GM21786 (cell line): ENCODE results near the gene GAP43.

Experiments used
- ATAC-seq: cut with Tn5 transposase; IDR thresholded peaks from one replicate; pipeline ENCODE4 v1.9.1; 2021; ENCODE audit not compliant: unreplicated experiment

The GAP43 gene

DNA sequence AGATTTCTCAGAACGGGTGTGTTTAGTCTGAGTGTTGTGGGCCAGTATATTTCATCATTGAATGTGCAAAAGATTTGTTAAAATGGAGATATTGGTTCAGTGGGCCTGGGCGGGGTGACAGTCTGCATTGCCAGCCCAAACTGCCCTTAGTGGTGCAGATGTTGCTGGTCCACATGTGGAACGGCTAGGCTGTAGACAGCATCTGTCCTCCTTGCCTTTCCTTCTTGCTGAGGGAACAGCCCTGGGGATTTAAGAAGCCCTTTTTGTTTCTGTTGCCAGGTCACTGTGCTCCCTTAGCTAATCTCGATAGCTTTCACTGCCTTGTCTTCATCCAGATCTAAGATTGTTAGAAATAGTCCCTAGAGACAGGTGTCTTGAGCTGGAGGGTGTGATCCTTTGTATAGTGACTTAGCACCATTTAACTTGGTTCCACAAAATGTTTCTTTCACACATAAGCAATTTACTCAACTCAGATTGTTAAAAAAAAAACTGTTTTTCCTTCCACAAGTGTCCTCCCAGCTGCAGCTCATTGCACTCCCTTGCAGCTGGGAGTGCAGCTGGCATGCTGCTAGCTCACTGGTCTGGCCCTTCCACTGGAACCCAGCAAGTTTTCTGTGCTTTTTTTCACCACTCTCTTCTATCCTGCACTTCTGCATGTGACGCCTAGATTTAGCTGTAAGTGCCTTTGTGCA, 37.5 kb downstream of the GAP43 start:
- ATAC-seq = no peak

DNA sequence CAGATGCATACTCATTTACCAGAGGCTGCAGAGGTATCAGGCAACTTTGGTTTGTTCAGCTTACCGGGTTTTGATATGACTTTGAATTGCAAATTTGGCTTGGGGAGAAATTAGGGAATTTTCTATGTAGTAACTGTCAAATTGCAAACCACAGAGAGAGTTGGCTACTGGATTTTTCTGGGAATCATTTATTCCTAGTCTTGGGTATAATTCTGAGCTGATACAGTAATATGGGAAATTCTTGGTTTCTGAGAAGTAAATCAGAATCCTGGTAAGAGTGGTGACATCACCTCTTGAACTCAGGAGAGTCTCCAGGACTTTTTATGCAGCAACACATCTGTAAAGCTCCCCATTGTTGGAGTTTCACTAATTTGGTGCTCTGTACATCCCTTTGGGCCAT, 39.0 kb downstream of the GAP43 start:
- ATAC-seq = no peak

DNA sequence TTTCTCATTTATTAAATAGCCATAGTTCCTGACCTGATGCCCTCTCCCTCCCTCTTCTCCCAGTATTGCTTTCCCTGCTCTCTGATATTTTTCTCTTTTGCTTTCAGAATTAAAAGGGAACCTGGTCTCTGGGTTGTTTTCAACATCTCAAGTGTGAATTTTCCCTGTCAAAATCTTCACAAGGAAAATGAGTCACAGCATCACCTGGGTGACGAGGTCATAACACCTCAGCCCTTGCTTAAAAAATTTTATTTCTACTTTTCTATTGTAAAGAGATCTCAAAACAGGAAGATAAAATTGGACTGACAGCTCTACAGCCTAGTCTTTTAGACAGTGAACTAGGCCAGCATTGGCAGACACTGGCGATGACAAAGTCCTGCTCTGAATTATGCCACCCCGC, 40.1 kb downstream of the GAP43 start:
- no peak for ATAC-seq

GRCh38 chr3:115666081-115666480, 42.8 kb downstream of the GAP43 start:
- ATAC-seq = no peak

- ATAC-seq = peak; percentile 68
Observed at GRCh38 chr3:115666920-115667737, 43.8 kb downstream of the GAP43 start.

DNA sequence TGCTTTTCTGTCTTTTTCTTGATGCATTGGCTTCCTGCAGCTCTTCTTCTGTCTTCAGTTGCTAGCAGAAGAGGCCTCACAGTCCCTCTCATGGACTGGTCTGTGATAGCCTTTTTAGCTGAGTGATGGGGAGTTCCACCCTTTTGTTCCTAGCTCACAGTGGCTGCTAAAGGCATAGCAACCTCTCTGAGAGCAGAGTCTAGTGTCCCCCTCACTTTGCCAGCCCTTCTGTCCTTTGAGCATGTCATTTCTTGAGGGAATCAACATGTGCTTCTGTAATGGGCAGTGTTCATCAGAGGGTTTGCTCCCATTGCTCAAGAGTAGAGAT, 44.4 kb downstream of the GAP43 start:
- ATAC-seq = peak; percentile 18

- ATAC-seq = no peak
Observed at GRCh38 chr3:115670911-115671310, 47.6 kb downstream of the GAP43 start.

GRCh38 chr3:115671761-115672455, 48.6 kb downstream of the GAP43 start:
- ATAC-seq = no peak

DNA sequence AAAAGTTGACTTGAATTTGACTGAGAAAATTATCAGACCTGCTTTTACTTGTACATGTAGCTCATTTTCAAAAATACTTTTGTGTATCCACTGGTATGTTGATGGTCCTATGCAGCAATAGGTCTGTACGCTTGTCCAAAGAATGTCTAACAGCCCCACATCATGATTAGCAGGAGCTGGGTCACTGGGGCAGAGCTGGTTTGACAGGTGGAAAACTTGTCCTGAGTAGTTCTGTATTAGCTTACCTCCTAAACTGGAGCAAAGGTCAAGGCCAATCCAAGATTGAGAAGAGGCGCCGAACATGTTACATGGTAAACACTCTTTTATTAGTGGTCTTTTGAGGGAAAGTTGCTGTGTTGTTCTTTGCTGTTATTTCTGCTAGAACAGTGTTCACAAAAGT, 50.6 kb downstream of the GAP43 start:
- no peak for ATAC-seq

DNA sequence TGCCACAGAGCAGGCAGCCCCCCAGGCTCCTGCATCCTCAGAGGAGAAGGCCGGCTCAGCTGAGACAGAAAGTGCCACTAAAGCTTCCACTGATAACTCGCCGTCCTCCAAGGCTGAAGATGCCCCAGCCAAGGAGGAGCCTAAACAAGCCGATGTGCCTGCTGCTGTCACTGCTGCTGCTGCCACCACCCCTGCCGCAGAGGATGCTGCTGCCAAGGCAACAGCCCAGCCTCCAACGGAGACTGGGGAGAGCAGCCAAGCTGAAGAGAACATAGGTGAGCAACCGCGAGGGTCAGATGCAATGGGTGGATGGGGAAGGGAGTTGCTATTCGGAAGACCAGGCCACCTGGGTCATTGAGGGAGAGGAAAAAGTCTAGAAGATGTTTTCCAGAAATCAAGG, 53.0 kb downstream of the GAP43 start:
- no peak for ATAC-seq

GRCh38 chr3:115680803-115681345, 57.6 kb downstream of the GAP43 start:
- no peak for ATAC-seq

DNA sequence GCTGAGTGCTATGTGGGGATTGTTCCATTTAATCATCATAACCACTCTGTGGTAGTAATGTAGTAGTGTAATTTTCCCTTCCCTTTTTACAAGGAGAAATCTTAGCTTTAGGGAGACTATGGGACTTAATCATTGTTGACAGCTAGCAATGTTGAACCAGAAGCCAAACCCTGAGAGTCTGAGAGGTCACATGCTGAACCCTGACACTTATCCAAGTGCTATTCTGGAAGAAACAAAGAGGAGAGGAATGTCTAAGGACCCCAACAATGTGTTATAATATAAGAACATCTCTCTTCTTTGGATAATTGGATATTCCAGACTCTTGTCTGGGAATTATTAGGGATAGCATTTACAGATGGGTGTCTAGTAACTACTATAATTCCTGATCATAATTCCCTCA, 58.4 kb downstream of the GAP43 start:
- no peak for ATAC-seq

DNA sequence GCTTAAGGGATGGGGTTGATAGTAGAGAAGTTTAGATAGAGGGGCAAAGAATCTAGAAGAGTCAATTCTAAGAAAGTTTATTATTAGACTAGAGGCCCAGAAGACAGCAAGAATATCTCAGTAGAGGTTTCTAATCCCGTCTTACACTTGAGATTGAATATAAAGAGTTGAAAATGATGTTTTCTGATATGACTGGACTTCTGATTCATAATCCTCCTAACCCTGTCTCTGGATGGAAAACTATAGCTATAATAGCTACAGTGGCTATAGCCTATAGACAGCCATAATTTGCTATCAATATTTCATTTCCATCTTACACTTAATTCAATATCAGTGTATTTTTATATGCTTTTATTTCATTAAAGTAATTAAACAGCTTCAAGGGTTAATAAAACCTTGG, 60.0 kb downstream of the GAP43 start:
- no peak for ATAC-seq

DNA sequence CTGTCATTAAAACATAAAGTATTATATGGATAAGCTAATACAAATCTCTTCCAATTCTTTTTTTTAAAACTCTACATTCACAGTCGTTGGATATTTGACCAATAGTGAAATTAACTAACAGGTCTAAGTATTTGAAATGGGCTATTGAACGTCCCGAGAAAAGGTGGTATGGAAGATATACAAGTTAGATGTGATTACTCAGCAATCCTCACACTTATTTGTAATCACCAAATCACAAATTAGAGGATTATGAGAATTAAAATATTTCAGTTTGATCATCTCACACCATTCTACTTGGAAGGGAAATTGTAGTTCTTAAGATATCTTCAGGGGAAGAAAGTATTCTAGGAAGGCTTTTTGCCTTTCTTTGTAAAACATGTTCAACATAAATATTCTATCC, 60.5 kb downstream of the GAP43 start:
- no peak for ATAC-seq

GRCh38 chr3:115685097-115685496, 61.8 kb downstream of the GAP43 start:
- ATAC-seq = no peak

GRCh38 chr3:115687721-115688120, 64.4 kb downstream of the GAP43 start:
- ATAC-seq = no peak

- ATAC-seq = no peak
Observed at GRCh38 chr3:115688418-115688817, 65.1 kb downstream of the GAP43 start.

GRCh38 chr3:115689928-115690327, 66.6 kb downstream of the GAP43 start:
- ATAC-seq = no peak

DNA sequence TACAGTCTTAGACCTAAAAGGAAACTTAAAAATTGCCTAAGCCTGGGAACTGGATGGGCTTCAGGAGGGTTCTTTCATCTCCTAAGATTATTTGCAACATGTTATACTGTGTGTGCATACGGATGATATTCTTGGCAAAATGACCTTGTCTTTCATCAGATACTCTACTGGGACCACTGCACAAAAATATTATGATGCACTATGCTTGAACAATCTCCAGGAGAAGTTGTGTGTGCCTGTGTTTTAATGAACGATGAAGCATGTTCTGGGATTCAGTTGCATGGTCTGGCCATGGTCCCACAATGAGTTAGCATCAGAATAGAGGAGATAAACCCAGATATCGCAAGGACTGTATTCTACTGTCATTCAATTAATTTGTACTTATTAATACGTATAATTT, 68.7 kb downstream of the GAP43 start:
- no peak for ATAC-seq

- ATAC-seq = peak; percentile 95
Observed at GRCh38 chr3:115692887-115693524, 69.7 kb downstream of the GAP43 start.

GRCh38 chr3:115693868-115694267, 70.6 kb downstream of the GAP43 start:
- ATAC-seq = no peak
